Activated effector memory CD4-positive, alpha-beta T cell treated with anti-CD3 and anti-CD28 coated beads, Interleukin-2, amount 50 U/mL, for 16 hours (primary cell): Measurements from ENCODE around the gene SPATA20.

Experiments used
- DNase-seq: peaks from one replicate; pipeline ENCODE4 v3.0.0-alpha.2; 2020

The SPATA20 gene

DNA sequence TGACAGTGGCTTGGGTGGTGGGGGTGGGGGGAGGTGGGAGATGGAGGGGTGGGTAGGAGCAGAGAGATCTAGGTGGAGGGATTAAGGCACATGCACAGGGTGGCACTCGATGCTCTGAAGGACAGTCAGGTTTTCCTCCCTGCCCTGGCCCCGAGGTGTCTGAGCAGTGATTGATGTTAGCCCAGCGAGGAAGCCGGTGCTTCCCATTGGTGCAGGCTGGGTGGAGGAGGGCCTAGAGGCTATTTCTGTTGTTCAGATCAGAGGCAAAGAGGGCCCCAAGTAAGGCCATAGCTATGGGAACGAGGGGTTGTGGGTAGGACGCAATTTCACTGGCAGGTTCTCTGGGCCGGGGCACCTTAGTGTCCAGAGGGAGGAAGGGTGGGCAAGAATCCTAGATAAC lies 36.7 kb downstream of the SPATA20 start:
- no peak for DNase-seq

DNA sequence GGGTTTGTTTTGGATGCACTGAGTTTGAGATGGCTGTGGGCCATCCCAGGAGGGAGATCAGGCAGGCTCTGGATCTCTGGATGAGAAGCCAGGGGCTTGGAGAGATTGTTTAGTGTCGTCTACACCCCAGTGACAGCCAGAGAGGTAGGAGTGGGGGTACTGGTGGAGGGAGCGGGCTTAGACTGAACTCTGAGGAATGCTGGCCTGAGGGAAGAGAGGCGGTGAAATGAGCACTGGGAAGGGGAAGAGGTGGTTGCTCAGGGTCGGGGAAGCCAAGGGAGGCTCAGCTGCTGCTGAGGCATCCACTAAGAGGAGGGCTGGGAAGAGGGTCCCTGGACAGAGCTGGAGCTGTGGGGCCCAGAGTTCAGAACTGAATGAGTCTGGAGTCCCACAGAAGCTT lies 37.1 kb downstream of the SPATA20 start:
- no peak for DNase-seq

DNA sequence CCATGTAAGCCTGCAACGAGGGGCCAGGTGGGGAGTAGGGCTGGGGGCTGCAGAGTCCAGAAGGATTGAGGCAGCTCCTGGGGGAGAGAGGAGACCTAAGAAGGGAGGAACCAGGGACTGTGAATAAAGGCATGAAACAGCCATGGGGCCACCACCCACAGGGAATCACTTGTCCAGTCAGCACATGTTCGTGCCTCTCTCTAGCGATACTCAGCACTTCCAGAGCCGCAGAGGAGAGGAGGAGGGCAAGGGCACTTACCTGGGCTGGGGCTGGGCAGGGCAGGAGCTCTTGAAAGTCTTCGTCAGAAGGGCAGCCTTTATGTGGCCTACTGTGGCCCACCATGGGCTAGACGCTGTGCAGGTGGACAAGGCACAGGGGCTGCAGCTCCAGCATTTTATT lies 37.8 kb downstream of the SPATA20 start:
- no peak for DNase-seq

DNA sequence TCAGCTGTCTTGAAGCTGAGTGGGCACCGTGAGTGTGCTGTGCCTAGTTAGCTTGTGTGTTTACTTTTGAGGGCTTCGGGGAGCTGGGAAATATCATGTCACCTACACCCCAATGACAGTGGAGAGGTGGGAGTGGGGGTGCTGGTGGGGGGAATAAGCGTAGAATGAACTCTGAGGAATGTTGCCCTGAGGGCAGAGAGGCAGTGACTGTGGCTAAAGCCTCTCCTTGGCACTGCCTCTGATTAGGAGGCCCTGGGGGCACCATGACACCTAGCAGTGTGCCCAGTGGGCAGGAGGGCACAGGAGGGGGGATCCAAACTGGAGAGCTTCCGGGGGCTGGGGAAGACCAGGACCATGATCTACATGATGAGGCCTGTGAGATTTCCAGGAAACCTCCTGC lies 38.4 kb downstream of the SPATA20 start:
- DNase-seq, result no peak

DNA sequence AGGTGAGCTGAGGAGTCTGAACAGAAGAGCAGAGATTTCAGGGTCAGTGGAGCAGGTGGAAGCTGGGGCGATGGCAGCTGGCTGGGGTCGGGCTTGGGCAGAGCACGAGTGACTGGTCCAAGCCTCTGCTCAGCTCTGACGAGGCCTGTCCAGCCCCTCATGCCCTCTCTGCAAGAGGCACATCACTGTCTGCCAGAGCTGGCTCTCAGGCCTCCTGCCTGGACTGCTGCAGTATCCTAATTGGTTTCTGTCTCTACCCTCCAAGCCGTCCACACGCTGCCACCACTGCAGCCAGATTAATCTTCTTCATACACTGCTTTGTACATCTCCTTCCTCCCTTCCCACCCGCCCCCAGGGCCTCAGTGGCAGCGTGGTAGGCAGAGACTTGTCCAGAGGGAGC lies 38.9 kb downstream of the SPATA20 start:
- no peak for DNase-seq

DNA sequence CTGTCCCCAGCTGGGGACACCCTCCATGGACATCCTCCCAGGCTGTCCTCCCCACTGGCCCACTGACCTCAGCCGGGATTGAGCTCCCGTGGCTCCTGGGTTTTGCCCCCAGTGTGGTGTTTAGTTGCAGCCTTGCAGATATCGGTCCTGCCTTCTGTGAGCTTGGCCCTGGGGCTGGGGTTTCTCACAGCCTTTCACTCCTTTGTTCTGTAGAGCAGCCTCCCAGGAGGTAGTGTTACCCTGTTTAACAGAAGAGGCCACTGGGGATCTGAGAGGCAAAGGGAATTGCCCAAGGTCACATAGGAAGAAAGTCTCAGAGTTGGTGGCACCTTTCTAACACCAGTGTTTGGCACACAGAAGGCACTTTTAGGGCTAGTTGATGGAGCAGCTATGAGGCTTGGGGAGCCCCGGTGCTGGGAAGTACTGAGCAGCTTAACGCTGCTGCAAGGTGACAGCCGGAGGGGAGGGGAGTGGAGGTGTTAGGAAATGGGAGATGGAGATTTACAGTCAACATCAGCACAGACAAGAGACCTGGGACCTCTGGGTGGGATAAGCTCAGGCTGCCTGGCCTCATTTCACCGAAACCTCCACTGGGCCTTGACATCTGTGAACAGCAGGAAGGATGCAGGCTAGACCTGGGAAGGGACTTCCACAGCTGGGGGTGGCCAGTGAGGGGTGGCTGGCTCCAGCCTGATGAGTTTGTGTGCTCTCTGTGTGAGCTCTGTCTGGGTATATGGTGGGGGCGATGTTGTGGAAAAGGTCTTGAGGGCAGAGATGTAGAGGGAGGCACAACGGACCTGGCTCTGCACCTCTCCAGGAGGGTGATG lies 39.7 kb downstream of the SPATA20 start:
- DNase-seq, result no peak

DNA sequence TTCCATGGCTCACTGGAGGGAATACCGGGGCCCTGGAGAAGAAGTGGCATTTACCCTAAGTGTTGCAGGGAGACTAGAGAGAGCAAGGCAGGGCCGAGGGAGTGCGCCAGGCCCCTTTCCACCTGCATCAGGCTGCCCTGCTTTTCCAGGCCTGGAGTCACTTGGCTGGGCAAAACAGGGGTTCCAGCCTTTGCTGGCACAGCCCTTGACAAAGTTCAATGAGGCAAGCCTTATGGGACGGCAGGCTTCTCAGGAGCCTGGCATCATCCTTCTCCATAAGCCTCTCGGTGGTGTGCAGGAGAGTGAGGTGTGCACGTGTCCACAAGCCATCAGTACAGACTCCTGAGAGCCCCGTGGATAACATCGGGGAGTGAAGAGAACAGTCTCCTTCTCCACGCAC lies 40.6 kb downstream of the SPATA20 start:
- DNase-seq, result no peak

DNA sequence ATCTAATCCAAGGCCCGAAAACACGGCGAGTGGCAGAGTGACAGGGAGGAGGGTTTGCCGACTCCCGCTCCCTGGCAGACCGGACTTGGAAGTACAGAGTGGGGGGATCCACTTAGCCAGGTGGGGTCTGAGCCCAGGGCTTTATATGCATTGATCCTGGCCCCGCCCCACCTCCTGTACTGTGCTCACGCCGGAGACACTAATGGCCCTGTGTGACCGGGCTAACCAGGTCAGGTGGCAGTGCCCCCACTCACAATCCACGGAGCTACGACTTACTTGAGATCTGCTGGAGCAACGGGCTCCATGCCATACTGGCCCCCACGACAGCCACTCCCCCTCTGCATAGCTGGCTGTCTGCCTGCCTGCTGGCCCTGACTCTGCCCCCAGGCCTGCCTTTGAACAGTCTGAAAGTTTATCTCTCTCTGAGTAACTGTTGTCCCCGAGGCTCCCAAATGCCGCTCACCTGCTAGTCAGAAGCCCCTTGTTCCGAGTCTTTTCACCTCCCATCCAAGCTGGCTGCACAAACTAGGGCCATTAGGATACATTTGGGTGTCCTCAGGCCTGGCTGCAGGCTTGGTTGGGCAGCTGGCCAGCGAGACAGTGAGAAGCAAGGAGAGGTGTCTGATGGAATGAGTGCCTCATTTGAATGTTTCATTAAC lies 41.5 kb downstream of the SPATA20 start:
- DNase-seq, result no peak

DNA sequence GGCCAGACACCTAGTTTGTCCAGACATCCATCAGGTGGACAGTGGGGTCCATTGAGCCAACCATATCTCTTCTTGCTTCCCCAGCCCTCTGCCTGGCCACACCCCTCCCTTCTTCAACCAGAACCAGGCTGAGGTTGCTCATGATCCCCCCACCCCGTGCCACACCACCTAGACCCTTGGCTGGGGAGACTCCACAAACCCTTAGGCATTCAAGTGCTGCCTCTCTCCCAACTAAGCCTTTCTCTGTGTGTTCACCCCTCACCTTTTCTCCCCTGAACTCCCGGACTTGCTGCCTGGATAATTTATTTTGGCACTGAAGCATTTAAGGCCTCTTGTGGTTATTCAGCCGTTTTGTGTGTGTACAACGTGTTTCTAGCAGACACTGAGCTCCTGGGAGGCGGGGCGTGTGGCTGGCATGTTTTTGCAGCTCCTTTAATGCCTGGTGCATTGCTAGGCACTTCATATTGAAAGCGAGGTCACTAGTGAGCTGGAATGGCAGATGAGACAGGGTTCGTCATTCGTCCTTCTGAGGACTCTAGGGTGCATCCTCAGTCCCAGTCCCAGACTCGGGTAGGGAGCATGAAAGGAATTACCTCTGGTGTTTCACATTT lies 42.2 kb downstream of the SPATA20 start:
- no peak for DNase-seq

DNA sequence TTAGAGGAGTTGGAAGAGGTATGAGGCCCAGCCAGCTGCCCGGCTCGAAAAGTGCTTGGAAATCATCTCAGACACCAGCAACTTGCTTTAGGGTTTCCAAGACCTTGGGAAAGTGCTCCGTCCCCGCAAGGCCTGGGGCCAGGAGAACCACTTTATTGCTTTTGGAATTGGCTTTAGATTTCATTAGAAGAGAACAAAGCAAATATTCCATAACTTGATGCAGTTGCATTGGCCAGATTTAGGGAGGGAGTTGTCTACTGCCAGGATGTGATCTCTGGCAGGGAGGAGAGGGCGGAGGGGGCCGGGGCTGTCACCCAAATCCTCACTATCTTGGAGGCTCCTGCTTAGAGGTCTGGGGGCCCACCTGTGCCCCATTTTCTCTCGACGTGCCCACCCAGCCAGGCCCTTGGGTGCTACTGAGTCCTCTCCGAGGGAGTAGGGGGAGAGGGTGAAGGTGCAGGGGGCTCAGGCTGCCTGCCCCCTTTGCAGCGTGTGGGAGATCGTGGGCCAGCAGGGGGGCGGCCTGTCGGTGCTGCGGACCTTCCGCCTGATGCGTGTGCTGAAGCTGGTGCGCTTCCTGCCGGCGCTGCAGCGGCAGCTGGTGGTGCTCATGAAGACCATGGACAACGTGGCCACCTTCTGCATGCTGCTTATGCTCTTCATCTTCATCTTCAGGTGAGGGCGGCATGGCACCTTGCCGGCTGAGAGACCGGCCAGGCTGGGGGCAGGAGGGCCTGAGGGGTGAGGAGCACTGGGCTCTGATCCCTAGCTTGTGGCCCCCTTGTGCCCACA lies 44.2 kb downstream of the SPATA20 start:
- no peak for DNase-seq

DNA sequence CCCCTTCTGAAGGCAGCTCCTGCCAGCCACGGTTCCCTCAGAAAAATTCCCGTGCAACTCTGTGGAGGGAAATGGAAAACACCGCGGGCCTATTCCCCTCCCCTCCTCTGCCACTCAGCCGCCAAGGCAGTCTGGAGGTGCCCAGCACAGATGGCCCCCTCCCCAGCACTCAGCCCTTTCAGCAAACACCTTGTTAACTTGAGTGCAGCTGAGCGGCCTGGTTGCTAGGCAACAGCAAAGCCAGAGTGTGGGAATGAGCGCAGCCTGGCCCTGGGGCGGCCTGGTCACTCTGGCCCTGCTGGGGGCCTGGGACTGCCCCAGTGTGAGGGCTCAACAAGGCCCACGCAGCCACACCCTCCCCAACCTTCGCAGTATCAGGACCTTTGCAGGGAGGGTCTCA lies 46.3 kb downstream of the SPATA20 start:
- no peak for DNase-seq

DNA sequence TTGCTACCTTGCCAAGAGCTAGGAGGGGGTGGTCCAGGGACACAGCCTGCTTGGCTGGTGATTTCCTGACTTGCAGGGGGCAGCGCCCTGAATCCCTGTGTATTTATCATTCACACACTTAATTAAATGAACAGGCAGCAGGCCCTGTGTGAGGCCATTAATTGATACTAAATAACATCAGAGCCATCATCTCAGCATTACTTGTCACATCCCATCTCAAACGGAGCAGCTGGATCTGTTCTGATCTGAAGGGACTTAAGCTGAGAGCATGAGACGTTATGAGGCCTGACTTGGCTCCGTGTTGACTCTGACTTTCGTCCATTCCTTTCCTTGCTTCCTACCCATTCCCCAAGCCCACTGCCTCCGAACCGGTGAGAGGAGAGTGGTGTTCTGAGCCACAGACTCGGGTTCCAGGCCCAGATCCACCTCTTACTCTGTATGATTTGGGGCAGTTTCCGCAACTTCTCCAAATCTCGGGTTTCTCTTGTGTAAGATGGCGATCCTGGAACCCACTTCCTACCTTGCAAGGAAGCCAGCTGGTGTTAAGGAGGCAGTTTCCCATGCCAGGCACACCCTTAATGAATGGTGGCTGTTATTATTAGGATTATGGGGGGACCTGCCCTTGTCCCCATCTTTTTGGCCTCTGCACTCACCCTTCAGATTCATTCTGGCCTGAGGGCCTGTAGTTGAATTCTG lies 47.3 kb downstream of the SPATA20 start:
- no peak for DNase-seq

DNA sequence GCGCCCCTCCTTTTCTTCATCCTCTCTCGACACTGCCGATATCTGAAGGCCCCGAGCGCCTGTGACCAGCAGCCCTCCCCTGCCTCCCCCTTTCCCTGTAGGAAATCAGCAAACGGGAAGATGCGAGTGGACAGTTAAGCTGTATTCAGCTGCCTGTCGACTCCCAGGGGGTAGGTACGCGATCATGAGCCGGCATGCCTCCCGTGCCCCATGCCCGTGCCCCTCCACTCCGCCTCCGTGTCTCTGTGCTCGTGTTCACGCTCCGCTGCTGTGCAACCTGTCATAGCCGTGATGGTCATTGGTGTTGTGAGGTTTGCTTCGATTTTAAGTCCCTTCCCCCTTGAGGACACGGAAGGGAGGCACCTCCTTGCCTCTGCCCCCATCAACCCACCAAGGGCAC lies 47.9 kb downstream of the SPATA20 start:
- no peak for DNase-seq

DNA sequence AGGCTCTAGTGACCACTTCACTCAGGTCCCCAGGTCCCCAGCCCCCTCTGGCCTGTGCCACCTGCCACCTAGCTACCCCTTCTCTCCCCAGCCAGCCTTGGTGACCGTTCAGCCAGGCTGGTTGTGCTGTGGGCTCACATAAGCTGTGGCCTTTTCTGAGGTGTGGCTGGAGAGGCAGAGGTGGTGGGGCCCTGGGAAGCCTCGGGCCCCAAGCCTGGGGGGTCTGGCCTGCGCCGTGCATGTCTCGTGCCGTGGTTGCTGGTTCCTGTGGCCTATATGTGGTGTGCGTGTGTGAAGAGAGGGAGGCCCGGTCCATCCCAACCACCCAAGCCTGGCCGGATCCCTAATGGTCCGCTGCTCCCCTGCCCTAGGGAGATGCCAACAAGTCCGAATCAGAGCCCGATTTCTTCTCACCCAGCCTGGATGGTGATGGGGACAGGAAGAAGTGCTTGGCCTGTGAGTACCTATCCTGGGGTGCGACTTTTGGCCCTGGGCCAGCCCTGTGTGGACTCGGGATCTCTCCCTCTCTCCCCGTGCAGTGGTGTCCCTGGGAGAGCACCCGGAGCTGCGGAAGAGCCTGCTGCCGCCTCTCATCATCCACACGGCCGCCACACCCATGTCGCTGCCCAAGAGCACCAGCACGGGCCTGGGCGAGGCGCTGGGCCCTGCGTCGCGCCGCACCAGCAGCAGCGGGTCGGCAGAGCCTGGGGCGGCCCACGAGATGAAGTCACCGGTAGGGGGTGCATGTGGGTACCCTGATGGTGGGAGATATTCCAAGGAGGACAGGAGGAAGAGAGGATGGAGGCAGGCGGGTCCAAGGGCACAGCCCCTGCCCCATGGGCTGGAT lies 49.4 kb downstream of the SPATA20 start:
- DNase-seq, result no peak

DNA sequence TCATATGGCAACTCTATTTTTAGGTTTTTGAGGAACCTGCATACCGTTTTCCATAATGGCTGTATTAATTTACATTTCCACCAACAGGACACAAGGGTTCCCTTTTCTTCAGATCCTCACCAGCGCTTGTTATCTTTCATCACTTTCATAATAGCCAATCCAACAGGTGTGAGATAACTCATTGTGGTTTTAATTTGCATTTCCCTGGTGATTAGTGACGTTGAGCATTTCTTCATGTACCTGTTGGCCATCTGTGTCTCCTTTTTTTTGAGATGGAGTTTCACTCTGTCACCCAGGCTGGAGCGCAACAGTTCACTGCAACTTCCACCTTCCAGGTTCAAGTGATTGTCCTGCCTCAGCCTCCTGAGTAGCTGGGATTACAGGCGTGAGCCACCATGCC lies 51.5 kb downstream of the SPATA20 start:
- no peak for DNase-seq

DNA sequence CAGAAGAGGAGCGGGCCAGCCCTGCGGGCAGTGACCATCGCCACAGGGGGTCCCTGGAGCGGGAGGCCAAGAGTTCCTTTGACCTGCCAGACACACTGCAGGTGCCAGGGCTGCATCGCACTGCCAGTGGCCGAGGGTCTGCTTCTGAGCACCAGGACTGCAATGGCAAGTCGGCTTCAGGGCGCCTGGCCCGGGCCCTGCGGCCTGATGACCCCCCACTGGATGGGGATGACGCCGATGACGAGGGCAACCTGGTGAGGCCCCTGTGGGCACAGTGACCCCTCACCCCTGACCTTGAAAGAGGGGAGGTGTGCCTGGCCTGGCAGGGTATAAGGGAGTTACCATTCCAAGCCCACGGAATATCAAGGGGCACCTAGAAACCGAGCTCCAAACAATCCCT lies 52.6 kb downstream of the SPATA20 start:
- no peak for DNase-seq

DNA sequence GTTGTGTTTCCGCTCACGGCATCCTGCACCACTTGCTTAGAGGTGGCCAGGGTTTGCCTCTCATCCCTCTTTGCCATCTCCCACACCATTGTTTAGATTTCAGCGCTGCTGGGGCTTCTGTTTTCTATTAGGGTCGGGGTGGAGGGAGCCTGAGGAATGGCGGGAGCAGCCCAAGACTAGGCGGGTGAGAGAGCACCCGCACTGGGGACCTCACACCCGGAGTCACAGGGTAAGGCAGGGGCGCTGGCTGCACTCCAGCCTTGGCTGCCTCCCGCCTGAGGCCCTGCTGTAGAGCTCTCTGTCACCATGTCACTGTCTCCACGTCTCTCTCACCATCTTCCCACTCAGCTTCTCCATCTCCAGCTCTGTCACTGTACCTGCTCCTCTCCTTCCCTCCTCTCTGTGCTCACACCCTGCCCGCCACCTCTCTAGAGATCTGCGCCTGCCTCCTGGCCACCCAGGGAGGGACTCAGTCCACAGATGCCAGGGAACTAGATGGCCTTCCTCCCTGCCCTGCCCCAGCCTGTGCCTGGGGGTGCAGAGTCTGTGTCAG lies 54.9 kb downstream of the SPATA20 start:
- no peak for DNase-seq

DNA sequence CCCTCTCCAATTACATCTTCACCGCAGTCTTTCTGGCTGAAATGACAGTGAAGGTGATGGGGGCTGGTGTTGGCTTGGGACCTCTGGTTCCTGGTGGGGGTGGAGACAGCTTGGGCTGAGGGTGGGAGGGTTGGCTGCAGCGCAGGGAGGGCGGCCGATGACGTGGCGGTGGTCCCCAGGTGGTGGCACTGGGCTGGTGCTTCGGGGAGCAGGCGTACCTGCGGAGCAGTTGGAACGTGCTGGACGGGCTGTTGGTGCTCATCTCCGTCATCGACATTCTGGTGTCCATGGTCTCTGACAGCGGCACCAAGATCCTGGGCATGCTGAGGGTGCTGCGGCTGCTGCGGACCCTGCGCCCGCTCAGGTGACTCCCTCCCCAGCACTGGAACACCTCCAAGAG lies 55.9 kb downstream of the SPATA20 start:
- DNase-seq, result no peak

DNA sequence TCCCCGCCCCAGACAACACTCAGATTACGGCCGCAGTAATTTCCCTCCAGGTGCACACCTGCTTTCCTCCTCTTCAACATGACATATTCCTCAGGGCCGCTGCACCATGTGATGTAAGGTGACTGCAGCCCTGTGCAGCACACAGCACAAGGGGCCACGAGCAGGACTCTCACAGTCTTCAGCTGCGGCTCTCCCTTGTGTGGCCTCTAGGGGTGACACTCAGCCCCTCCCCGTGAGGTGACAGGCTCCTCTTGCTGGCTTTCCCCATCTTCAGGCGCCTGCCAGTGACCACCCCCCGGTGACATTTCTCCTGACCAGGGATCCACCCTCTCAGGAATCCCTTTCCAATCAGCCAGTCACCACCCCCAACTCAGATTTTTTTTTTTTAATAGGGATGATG lies 56.4 kb downstream of the SPATA20 start:
- no peak for DNase-seq

DNA sequence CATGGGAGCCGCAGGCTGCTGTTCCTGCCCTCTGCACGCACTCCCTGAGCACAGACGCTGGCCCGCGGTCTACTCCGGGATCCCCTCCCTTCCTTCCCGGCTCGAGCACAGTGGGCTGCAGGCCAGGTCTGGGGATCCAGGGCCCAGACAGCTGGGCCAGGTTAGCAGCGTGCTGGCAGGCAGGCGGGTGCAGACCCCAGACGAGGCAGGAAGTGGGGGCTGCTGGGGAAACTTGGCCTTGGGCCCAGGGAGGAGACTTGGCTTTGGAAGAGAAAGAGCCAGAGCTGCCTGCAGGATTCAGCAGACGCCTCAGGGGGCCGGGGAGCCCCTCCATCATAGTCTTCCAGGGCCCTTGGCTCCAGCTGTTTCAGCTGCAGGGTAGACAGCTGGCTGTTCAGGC lies 57.5 kb downstream of the SPATA20 start:
- no peak for DNase-seq

DNA sequence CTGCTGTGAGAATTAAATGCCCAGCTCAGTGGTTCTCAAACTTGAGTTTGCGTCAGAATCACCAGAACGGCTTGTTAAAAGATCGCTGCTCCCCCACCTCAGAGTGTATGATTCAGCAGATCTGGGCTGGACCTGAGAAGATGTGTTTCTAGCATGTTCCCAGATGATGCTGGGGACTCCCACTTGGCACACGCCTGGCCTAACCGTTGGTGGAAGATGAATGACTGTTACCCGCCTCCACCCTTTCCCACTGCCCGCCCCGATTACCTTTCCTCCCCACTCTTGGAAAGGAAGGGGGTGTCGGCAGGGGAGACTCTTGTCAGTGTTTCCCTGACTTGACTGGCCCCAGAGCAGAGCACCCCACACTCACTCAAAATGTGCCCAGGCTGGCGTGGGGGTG lies 58.5 kb downstream of the SPATA20 start:
- no peak for DNase-seq
